OCI-LY7 (cell line): ENCODE measurements around the gene FAM81A. TPM values are rescaled to one million over a fixed set of nuclear protein-coding genes. Genes with fewer than 3 reads are reported as not detected.
"Not testable (repeated sequence)": the region's sequence is repeated elsewhere in the genome, so short reads cannot be mapped to it uniquely, and the experiment has no call there.

Experiments used
- BruUV-seq: library from RNA; stranded (reverse); fragments of 400-500 nt; replicated peaks from 2 replicates; lab custom pipeline; 2021; lab: Mats Ljungman, UMichigan
- CTCF ChIA-PET: fragments of 300-600 bp; sonication (Branson Sonifier 250); formaldehyde crosslinking; loops from one replicate; lab custom pipeline; 2022; ENCODE audit warnings: antibody characterized with exemption; ENCODE audit not compliant: unreplicated experiment; lab: Charles Lee
- POLR2A ChIA-PET: fragments of 300-600 bp; sonication (Branson Sonifier 250); formaldehyde crosslinking; loops from one replicate; lab custom pipeline; 2022; ENCODE audit warnings: antibody characterized with exemption; lab: Charles Lee
- DNase-seq: peaks from one replicate; pipeline ENCODE4 v3.0.0-alpha.2; 2015; ENCODE audit warnings: low spot score
- H2AFZ ChIP-seq: fragments of 200-600 bp; sonication (generic), shearing (Covaris generic); 2 replicates; pipeline ENCODE4 v1.6.1; 2014; ENCODE audit warnings: mild to moderate bottlenecking, antibody characterized with exemption, low read length, moderate library complexity
- H3K27ac ChIP-seq: fragments of 200-600 bp; sonication (generic); 2 replicates; pipeline ENCODE4 v1.5.1; 2014; ENCODE audit warnings: mixed run types, low read depth, mild to moderate bottlenecking, moderate library complexity, low read length, inconsistent platforms; ENCODE audit not compliant: poor library complexity, severe bottlenecking
- H3K36me3 ChIP-seq: fragments of 200-600 bp; sonication (generic); 2 replicates; pipeline ENCODE4 v1.6.1; 2014; ENCODE audit warnings: mild to moderate bottlenecking, antibody characterized with exemption, low read length, moderate library complexity, mixed read lengths; ENCODE audit not compliant: insufficient read depth
- H3K4me1 ChIP-seq: fragments of 200-600 bp; sonication (generic); 2 replicates; pipeline ENCODE4 v1.5.1; 2014; ENCODE audit warnings: mild to moderate bottlenecking, low read length; ENCODE audit not compliant: insufficient read depth, poor library complexity, severe bottlenecking
- H3K4me2 ChIP-seq: fragments of 200-600 bp; sonication (generic); 2 replicates; pipeline ENCODE4 v1.6.1; 2014; ENCODE audit warnings: mild to moderate bottlenecking, low read length
- H3K4me3 ChIP-seq: fragments of 200-600 bp; sonication (generic); 2 replicates; pipeline ENCODE4 v1.5.1; 2014; ENCODE audit warnings: mild to moderate bottlenecking, low read depth, low read length; ENCODE audit not compliant: poor library complexity, severe bottlenecking
- H3K79me2 ChIP-seq: fragments of 200-600 bp; sonication (generic); 2 replicates; pipeline ENCODE4 v1.6.1; 2016; ENCODE audit warnings: low read depth, mild to moderate bottlenecking, low read length, moderate library complexity, mixed read lengths; ENCODE audit not compliant: insufficient read depth
- H3K9me2 ChIP-seq: fragments of 200-600 bp; sonication (generic); 2 replicates; pipeline ENCODE4 v1.6.1; 2016; ENCODE audit warnings: mild to moderate bottlenecking, low read length, mixed read lengths; ENCODE audit not compliant: insufficient read depth
- H3K9me3 ChIP-seq: fragments of 200-600 bp; sonication (generic); 2 replicates; pipeline ENCODE4 v1.6.1; 2014; ENCODE audit warnings: mild to moderate bottlenecking, mixed run types, low read length, mixed read lengths
- H4K20me1 ChIP-seq: fragments of 200-600 bp; sonication (generic); 2 replicates; pipeline ENCODE4 v1.6.1; 2014; ENCODE audit warnings: mild to moderate bottlenecking, antibody characterized with exemption, low read length, moderate library complexity, mixed read lengths; ENCODE audit not compliant: insufficient read depth
- CTCF ChIP-seq: fragments of 200-600 bp; sonication (generic); conservative IDR thresholded peaks from 2 replicates; pipeline ENCODE4 v1.5.1; 2014; ENCODE audit warnings: mild to moderate bottlenecking, antibody characterized with exemption, low read length, moderate library complexity, mixed read lengths
- EZH2phosphoT487 ChIP-seq: fragments of 200-600 bp; sonication (generic); IDR thresholded peaks from 2 replicates; pipeline ENCODE4 v1.6.1; 2018; ENCODE audit warnings: low read depth, borderline replicate concordance, mild to moderate bottlenecking, mixed run types, antibody characterized with exemption, low read length, moderate library complexity, mixed read lengths
- intact Hi-C: fragments of 100-400 bp; cut with micrococcal nuclease; formaldehyde crosslinking; loops from one replicate; pipeline ENCODE4 v1.10.0; 2022; ENCODE audit not compliant: unreplicated experiment
- total RNA-seq, 2 experiments: library from RNA; depleted of rRNA in 1 of 2; stranded (reverse); fragments of >200 nt in 1 of 2; shearing (Covaris generic) in 1 of 2; gene quantifications; 2 replicates each; pipeline ENCODE4 v1.2.3, GENCODE V29; 2014 to 2022

Gene FAM81A
- total RNA-seq, 2 experiments from 2014 or later, result 11.6 to 37.4 TPM

- H4K20me1 ChIP-seq, result no peaks in the 10 kb centered on the region
- POLR2A ChIA-PET, result interaction anchor here (0.6 kb wide), 1 partner anchor 14 kb away, joined by 3 read pairs; no protein-coding TSS in a partner anchor
Observed at GRCh38 chr15:59461521-59461920, 23.5 kb downstream of the FAM81A start.

GRCh38 chr15:59473226-59473625 is 35.2 kb downstream of the FAM81A start:
- ChIA-PET POLR2A (no interaction called here), CTCF (no interaction called here)
- Histone ChIP-seq H3K4me3 (no peak overlapping the region), H3K9me2 (no peaks in the 10 kb centered on the region), H3K9me3 (no peaks in the 10 kb centered on the region), H3K4me1 (no peaks in the 10 kb centered on the region), H2AFZ (no peak overlapping the region), H4K20me1 (no peaks in the 10 kb centered on the region), H3K27ac (no peak overlapping the region), H3K79me2 (no peaks in the 10 kb centered on the region), H3K4me2 (no peak overlapping the region), H3K36me3 (no peaks in the 10 kb centered on the region; the same call in 1 of the 2 replicates)
- no TSS peak for BruUV-seq
- no peak for DNase-seq
- TF ChIP-seq EZH2phosphoT487 (no peak), CTCF (no peak)
- intact Hi-C loops, result no loop called here

More at GRCh38 chr15:59461521-59461920, 23.5 kb downstream of the FAM81A start:
- no peak for DNase-seq
- intact Hi-C loops, result no loop called here
- no peaks in the 10 kb centered on the region for H3K9me2 ChIP-seq
- TF ChIP-seq EZH2phosphoT487, result no peak
- no peak for TF ChIP-seq CTCF
- H3K79me2 ChIP-seq, result no peaks in the 10 kb centered on the region
- H3K4me1 ChIP-seq, result no peaks in the 10 kb centered on the region
- no peak overlapping the region for H3K27ac ChIP-seq
- H3K4me2 ChIP-seq, result no peak overlapping the region
- no peak overlapping the region for H2AFZ ChIP-seq
- H3K4me3 ChIP-seq, result no peak overlapping the region
- H3K9me3 ChIP-seq, result no peaks in the 10 kb centered on the region
- peaks cover 16% of the 10 kb centered on the region for H3K36me3 ChIP-seq
- no TSS peak for BruUV-seq
- CTCF ChIA-PET, result no interaction called here

GRCh38 chr15:59475161-59475560 is 37.2 kb downstream of the FAM81A start:
- H3K4me3 ChIP-seq, H3K4me1 ChIP-seq, H3K36me3 ChIP-seq, H3K9me3 ChIP-seq, H2AFZ ChIP-seq, H3K4me2 ChIP-seq, BruUV-seq, intact Hi-C loops, H4K20me1 ChIP-seq, H3K27ac ChIP-seq, H3K9me2 ChIP-seq, DNase-seq, CTCF ChIA-PET, H3K79me2 ChIP-seq: not testable (repeated sequence)
- POLR2A ChIA-PET, result interaction anchor here (0.7 to 0.8 kb wide), 2 partner anchors 33 to 38 kb away, joined by 5 to 6 read pairs; no protein-coding TSS in a partner anchor
